RKO (cell line): ENCODE results near the gene DOCK4.

Experiments used
- DNase-seq: peaks from one replicate; pipeline ENCODE4 v3.0.0-alpha.2; 2016; ENCODE audit warnings: low spot score

The DOCK4 gene

DNA sequence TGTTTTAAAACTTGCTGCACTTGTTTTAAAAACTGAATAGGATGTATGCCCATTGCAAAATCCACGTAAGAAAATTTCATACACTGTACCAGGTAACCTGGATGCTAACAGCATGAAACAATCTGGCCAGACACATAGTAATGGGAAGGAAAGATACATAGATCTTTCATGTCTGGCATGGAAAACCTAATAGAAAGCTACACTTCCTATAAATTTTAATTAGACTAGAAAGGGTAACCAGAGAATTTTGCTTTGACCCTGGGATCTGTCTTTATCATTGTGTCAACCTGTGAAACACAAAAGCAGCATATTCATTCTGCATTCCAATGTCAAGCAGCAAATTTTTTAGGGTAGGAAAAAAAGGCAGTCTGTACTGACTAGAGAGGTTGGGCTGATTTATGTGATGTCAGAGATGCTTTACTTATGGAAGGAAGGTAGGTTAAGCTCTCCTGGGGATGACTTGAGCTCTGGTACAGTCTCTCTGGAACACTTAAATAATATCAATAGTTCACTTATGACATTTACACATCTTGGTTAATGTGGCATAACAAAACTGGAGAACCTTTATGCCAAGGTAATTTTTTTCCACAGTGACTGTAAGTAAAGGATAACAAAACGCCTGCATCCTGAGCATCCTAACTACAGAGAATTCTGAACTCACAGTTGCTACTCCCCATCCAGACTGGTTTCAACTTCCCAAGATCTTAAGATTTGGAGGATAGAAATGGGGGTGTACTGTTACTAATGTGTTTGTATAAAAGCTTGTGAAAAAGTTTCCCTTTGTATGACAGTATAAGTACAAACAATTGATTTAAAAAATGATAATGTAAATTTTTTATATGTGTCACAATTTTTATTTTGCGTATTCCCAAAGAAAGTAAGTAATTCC, 44.7 kb downstream of the DOCK4 start:
- DNase-seq = no peak

DNA sequence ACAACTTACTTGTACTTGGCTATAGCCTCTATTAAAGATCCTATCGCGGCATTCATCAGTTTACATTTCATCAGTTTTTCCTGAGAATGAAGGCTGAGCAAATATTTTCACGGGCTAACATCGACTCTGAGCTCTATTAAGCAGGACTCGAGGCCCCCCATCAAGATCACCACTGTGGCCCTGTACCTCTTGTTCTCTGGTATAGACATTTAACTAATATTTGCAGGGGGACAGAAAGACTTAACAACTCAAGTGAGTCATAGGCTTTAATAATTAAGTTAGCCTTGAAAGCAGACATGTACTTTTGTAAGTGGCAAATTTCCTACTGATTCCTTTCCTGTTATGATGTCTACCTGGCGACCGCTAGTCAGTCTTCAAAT, 45.4 kb downstream of the DOCK4 start:
- DNase-seq = no peak

DNA sequence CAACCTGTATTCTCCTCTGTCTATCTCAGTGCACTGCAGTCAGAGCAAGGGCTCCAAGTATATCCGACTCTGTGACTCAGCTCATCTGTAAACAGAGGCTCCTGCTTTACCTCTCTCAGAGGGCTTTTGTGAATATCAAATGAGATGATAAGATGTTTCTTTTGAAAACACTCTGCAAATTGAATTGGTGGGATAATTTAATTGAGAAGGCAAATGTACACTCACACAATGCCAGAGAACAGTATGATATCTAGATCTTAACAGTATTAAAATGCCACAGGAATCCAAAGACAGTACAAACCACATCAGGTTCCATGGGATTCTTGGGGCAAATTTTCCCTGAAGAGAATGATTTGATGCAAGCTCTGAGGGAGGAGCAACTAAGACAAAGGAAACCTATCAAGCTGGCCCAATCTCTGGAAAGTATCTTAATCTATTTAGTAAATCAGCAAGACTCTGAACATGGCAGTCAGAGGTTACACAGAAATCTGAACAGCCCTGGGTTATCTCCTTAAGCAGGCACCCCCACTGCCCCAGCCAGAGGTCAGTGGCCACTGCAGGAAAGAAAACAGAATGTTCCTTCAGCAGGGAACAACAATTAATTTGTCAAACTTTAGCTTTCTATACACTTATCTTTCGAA, 45.9 kb downstream of the DOCK4 start:
- DNase-seq = no peak

DNA sequence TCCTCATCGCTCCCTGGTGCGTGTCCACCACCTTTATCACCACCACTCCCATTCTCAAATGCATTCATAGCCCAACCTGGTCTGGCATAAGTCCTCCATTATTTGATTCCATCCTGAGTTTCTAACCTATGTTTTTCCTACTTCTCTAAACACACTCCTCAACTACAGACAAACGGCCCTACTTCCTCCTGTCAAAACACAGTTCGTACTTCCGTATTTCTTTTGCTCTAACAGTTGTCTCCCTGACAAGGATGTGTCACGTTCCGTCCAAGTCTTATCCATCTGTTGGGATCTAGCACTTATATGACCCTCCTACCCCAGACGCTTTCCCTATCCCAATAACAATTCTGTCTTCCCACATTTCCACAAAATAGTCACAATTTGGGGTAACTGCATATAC, 46.8 kb downstream of the DOCK4 start:
- no peak for DNase-seq

DNA sequence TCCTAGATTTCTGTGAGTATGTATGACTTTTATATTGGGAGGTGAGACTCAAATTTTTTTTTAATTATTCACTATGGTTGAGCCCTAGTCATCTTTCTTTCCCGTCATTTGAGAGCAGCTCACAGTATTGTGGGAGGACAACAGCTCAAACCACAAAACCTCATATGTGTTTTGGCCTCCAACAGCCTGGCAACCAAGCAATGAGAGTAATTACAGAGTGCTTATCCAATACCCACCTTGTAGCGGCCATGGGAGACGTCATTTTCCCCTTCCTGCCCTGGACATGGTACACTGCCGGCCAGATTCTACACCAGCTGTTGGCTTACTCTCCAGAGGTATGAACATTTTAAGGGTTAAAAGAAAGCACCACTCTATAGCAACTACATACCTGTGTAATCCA, 49.1 kb downstream of the DOCK4 start:
- DNase-seq = peak; percentile 41

DNA sequence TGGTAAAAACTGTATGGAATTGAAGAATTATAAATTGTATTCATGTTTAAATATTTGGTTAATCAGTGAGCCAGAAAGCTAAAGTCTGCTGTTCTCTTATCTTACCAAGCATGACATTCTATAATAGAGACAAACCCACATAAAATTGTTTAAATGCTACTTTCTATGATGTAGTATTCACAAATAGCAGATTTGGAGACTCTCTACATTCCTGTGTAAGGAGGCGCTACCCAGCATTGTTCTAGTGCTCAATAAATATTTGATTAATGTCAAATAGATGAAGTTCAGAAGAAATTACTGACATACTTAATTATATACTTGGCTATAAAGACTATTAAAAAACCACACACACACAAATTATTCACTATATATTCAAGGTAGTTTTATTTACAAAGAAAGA, 49.8 kb downstream of the DOCK4 start:
- no peak for DNase-seq

DNA sequence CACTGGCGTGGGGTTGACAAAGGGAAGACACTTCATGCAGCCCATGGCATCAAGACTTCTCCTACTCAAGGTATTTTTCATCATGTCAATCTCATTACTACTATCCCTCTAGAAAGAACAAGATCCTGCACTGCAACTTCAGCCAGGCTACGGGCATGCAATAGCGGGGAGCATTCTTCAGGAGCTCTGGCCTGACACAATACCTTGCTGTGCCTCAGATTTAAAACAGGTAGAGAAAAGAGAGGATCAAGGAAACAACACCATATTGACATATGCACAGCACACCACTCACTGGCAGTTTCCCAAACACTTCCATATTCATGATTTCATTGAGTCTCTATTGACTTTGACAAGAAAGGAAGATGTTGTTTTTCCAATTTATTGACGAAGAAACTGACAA, 51.5 kb downstream of the DOCK4 start:
- no peak for DNase-seq

DNA sequence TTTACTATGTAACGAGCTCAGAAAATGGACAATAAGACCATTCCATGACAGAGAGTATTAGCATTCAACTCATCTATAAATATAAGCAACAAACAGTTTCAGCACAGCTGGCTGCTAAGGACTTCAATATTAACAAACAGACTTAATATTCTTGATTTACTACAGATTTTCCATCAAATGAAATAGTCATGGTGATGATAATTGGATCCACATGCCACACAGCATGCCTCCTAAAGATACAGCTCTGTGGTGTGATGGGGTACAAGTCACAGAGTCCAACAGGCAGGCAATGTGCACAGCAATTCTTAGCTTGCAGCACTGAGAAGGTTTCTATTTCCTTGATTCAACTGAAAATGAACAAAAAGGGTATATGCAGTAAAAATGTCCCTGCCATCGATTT, 54.0 kb downstream of the DOCK4 start:
- no peak for DNase-seq

DNA sequence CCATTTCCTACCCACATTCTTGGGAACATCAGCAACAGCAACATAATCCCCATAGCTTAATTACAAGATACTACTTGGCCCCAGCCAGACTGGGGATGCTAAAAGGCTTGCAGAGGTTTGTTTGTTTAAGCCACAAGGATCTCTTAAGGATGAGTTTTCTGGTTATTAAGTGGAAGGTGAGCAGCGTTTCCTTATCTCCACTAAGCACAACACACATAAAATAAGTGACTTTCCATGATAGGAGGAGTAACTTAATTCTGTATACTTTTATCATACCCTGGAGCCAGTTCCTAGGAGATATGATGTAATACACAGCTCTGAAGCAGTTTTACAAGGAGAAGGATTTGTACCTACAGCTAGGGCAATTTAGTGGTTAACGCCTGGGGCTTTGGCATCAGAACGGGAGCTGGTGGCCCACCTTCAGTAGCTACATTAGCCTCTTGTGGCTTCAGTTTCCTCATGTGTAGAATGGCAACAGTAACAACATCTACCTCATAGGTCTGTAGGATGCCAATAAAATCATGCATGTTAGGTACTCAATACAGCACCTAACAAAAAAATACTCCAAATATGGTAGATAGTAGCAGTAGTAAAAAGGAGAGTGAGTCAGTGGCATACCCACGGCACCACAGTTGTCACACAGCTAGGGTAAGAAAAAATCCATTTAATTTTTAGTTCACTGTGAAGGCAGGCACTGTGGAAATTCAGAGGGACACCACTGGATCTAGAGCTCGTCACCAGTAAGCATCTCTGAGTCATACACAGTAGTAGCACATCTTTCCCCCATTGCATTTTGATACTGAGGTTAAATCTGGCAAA, 55.2 kb downstream of the DOCK4 start:
- peak; percentile 8 for DNase-seq

DNA sequence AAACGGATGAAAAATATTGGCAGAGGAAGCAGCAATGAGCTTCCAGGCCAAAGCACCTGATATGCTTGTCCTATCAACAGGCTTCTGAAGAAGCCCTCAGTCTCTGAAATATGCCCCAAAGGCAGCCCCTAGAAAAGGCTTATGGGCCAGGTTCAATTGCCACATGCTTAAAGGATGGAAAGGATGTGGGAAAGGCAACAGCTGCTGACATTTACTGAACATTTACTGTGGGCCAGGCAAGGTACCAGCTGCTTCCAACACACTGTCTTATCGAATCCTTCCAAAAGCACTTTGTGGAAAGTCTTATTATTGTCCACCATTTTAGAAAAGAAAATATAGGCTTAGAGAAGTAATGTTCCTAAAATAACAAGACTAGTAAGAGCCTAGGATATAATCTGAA, 56.5 kb downstream of the DOCK4 start:
- DNase-seq = no peak

DNA sequence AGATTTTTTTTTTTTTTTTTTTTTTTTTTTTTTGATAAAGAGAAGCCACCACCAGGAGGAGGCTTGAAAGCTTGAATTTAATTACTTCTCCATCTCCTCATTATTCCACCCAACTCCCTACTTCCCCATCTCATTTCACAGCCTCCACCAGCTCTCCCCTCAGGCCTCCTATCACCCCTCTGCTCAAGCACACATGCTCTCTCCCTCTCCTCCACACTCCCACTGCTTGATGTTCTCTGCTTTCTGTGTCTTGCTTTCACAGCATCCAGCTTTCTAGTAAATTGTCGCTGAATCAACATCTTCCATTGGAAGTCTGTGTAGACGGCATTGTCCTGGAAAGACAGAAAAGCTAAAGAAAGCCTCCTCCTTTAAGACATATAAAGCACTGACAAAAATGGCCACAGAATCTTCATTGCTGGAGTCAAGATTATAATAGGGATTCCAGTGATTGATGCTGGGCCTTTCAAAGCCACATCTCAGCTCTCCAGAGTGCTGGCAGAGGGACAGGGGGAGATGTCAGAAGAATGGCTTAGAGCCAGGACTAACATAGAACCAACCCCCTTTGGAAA, 58.3 kb downstream of the DOCK4 start:
- DNase-seq = no peak

DNA sequence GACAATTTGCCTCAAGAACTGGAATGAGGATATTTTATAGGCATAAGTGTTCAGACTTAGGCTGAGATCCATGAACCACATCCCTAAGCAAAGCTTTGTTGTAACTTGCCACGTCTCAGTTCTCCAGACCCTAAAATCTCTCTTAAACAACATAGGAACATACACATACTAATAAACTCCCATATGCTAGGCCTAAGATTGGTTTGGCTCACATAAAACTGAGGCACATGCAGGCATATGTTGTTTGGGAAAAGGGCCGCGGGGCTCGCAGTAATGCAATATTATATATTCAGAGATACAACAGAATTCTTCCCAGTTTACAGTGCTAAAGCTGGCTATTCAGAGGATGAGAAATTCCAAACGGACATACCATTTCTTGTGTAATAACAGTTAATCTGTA, 61.0 kb downstream of the DOCK4 start:
- DNase-seq = no peak

DNA sequence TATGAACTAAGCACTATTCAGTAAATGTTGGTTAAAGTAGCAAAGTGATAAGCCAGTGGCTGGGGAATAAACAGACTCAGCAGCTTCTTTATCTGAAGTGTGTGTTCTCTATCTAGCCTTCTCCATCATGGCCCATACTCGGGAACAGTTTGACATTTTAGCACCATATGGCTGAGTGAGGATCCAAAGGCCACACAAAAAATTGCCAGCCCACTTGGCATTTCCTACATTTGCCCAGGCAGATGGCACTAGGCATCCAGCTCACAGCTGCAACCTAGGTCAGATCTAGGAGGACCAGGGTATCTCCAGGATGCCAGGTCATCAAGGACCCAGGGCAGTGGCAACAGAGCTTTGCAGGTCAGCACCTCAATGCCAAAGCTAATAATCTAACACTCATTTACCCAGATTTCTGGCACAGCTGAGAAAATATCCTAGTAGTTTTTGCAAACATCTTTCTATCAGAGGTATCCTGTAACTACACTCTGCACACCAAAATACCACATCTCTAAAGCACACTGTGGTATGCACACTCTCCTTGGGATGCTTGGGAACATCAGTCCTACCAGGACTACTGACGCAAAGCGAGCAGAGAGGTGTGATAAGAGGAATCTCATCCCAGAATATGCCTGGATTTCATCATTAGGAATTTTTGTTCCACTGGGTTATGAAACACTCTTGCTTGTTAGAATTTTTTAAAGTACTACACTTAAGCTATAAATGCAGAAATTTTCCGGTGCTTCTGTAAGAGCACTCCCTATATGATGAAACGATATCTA, 61.7 kb downstream of the DOCK4 start:
- no peak for DNase-seq

DNA sequence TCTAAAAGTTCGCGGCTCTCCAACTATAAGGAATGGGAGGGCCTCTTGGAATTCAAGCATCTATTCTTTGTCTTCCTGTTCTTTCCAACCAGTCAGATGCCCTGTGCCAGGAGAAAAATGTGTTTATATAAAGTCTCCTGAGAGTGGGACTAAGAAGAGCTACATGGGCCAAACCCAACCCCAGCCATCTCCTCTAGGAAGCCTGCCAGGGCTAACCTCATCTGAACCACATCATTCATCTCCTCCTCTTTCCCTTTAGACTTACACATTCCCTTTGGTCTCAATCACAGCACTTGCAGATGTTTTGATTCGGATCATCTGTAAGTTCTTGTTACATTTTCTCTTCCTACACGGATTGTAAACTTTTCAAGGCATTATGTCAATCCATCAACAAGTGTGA, 62.6 kb downstream of the DOCK4 start:
- DNase-seq = no peak

DNA sequence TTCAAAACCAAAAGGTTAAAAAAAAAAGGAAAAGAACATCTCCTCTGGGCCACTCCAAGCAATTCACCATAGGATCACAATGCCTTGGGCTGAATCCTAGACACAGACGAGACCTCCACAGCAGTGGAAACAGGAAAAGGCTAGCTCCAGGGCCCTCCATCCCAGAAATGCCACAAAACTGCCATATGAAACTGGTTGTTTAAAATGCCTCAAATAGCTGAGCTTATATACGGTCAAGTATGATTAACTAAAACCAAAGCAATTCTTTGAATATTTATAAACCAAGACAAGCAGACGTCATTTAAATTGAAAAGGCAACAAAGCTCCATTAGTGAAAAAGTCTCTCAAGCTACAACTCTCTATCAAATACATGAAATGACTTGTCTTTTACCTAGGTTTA, 63.1 kb downstream of the DOCK4 start:
- no peak for DNase-seq

DNA sequence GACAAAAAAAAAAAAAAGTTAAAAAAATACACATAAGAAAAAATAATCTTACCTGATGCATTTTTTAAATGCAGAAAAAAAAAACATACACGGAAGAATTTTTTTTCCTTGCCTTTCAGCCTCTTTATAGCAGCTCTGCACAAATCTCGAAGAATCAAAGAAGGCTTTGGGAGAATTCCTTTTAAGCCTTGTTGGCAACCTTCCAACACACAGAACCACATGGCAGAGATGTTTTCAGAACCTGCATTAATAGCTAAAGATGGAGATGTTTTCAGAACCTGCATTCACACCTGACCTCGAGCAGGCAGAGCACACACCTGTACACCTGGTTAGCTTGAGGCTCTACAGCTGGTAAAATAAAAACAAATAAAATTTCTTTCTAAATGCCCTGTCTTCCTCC, 65.6 kb downstream of the DOCK4 start:
- DNase-seq = no peak

DNA sequence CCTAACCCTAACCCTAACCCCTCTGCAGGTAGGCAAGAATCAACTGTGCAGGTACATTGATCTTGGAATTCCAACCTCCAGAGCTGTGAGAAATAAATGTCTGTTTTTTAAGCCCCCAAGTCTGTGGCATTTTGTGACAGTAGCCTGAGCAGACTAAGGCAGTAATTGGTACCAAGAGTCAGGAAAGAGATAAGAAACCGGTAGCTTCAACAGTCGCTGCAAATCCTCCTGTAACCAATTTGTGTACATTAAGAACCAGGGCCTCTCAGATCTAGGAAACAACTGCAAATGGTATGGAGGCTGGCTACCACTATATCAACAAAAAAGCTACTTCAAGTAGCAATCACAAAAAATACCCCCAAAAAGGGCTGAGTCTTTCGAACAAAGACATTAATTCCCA, 67.3 kb downstream of the DOCK4 start:
- no peak for DNase-seq

DNA sequence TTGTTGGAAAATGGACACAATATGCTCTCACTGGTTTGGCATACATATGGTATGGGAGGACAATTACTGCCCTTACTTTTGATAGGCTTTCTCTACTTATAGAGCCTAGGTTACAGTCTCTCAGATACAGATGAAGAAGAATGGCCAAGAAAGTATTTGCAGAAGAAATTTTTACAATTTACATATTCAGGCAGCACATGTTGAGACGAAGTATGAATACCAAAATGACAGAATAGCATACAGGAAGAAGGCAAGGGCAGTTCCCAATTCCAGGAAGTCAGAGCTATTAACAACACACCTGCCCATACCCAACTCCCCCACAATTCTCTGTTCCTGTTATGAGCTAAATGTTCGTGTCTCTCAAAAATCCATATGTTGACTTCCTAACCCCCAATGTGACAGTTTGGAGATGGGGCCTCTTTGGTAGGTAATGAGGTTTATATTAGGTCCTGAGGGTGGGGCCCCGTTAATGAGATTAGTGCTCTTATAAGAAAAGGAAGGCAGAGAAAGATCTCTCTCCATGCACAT, 67.8 kb downstream of the DOCK4 start:
- DNase-seq = no peak

DNA sequence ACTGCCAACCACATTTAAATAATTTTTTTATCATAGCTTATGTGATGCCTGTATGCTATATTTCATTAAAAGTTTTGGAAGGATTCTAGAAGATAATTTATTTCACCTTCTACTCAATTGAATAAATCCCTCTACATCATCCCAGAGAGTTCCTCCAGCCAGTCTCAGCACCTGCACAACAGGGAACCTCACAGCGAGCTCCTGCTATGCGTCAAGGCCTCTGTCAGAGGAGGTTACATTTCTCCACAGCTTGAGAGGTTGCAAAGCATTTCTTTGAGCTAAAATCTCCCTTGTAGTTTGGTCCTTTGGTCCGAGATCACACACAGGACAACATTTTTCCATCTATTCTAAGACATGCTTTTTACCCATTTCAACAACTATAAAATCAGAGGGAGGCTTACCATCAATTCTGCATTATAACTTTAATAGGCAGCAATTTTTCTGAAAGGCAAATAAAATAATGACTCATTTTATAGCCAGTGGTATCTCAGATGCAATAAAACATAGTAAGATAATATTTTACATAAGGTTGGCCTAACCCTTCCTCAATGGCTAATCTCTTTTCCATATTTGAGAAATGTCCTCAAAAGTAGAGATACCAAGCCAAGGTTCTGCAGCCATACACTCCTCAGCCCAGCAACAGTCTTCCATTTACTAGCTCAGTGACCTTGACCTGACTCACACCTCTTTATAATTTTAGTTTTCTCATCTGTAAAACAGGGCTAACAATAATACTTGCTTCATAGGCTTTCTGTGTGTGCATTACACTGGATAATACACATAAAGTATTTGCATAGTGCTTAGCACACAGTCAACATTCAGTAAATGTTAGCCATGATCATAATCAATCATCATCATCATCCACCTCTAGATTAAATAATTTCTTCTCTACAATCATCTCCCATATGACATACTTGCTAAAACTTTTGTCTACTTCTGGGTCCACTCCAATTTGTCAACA, 68.8 kb downstream of the DOCK4 start:
- no peak for DNase-seq

DNA sequence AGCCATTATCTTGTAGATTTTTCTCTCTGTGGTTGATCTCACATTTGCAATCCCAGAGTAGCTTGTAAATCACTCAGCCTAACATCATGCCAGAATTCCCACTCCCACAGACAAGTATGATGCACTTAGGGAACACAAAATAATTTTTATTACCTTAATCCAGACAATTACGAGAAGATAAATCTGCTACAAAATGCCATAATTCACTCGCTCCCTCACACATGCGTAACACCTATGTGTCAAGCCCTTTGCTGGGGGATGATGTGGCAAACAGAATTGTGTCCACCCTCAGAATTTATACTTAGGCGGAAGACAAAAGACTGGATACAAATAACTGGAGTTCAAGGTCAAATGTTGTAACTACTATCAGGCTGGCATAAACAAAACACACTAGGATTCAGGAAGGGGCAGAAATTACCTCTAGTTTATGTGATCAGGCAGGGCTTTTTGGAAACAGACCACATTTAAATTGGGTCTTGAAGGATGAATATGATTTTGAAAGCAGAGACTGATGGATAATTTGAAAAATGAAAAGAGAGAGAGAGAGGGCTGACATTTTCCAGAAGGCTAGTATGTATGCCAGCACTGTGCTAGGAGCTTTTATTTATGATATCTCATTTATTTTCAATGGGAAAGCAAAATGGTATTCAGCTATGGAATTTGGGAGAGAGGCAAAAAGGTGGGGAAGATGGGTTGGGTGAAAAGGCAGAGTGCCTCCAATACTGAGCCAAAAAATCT, 69.8 kb downstream of the DOCK4 start:
- no peak for DNase-seq
